Left ventricle myocardium inferior (tissue), 1 donor: ENCODE data around the gene SMARCC1. TPM values are rescaled to one million over a fixed set of nuclear protein-coding genes. Genes with fewer than 3 reads are reported as not detected.

ENCODE experiments used
- DNase-seq: peaks from one replicate; pipeline ENCODE4 v3.0.0-alpha.2; 2020
- H3K27ac ChIP-seq: fragments of 200-600 bp; replicated peaks from 2 replicates; pipeline ENCODE4 v1.8.0; 2021
- H3K27me3 ChIP-seq: fragments of 200-600 bp; 2 replicates; pipeline ENCODE4 v1.8.0; 2021; ENCODE audit warnings: low read depth
- H3K36me3 ChIP-seq: fragments of 200-600 bp; 2 replicates; pipeline ENCODE4 v1.8.0; 2021
- H3K4me1 ChIP-seq: fragments of 200-600 bp; 2 replicates; pipeline ENCODE4 v1.8.0; 2021
- H3K4me3 ChIP-seq: fragments of 200-600 bp; 2 replicates; pipeline ENCODE4 v1.8.0; 2021; ENCODE audit warnings: mild to moderate bottlenecking, moderate library complexity
- H3K9me3 ChIP-seq: fragments of 200-600 bp; replicated peaks from 2 replicates; pipeline ENCODE4 v1.8.0; 2021
- intact Hi-C: fragments of 100-400 bp; cut with micrococcal nuclease; formaldehyde crosslinking; loops from one replicate; pipeline ENCODE4 v1.11.0; 2022
- total RNA-seq: library from RNA; stranded (reverse); fragmentation: NEBNext Ultra II Directional; extraction: Animal tissue kit (Norgen Biotek cat#: 25700); gene quantifications from one replicate; pipeline ENCODE4 v1.2.1, GENCODE V29; 2021
- TF ChIP-seq, protein P1 (sequence below): fragments of 200-600 bp; IDR thresholded peaks from 2 replicates; pipeline ENCODE4 v1.8.0; 2021; ENCODE audit warnings: antibody characterized with exemption, mild to moderate bottlenecking, borderline replicate concordance
- donor health status: DM: no; HTN: yes; CAD: no; lungs with severe emphysema.

SMARCC1 gene
- total RNA-seq, 1 donor from 2014 or later: 22.9 TPM

GRCh38 chr3:47813551-47814177, 32.0 kb upstream of the SMARCC1 start:
- DNase-seq: no peak
- Histone ChIP-seq H3K9me3 (no peaks in the 10 kb centered on the region), H3K4me1 (no peaks in the 10 kb centered on the region), H3K27me3 (no peaks in the 10 kb centered on the region), H3K27ac (no peak overlapping the region), H3K36me3 (peaks cover 91% of the 10 kb centered on the region), H3K4me3 (no peak overlapping the region)
- TF ChIP-seq, protein P1, sequence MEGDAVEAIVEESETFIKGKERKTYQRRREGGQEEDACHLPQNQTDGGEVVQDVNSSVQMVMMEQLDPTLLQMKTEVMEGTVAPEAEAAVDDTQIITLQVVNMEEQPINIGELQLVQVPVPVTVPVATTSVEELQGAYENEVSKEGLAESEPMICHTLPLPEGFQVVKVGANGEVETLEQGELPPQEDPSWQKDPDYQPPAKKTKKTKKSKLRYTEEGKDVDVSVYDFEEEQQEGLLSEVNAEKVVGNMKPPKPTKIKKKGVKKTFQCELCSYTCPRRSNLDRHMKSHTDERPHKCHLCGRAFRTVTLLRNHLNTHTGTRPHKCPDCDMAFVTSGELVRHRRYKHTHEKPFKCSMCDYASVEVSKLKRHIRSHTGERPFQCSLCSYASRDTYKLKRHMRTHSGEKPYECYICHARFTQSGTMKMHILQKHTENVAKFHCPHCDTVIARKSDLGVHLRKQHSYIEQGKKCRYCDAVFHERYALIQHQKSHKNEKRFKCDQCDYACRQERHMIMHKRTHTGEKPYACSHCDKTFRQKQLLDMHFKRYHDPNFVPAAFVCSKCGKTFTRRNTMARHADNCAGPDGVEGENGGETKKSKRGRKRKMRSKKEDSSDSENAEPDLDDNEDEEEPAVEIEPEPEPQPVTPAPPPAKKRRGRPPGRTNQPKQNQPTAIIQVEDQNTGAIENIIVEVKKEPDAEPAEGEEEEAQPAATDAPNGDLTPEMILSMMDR: no peak
- intact Hi-C loops: no loop called here

GRCh38 chr3:47804577-47804976, 22.9 kb upstream of the SMARCC1 start:
- DNase-seq: no peak
- H3K9me3 ChIP-seq: no peaks in the 10 kb centered on the region
- H3K27ac ChIP-seq: no peak overlapping the region
- H3K4me3 ChIP-seq: no peak overlapping the region
- H3K27me3 ChIP-seq: no peaks in the 10 kb centered on the region
- peaks cover 33% of the 10 kb centered on the region for H3K4me1 ChIP-seq
- H3K36me3 ChIP-seq: peaks cover 38% of the 10 kb centered on the region
- TF ChIP-seq, protein P1: no peak
- intact Hi-C loops: no loop called here

- peak overlapping the region; percentile 91 for H3K4me3 ChIP-seq
- no peak for DNase-seq
- TF ChIP-seq, protein P1: no peak
- peak overlapping the region; percentile 99 for H3K27ac ChIP-seq
- H3K27me3 ChIP-seq: no peaks in the 10 kb centered on the region
- intact Hi-C loops: no loop called here
- peaks cover 29% of the 10 kb centered on the region for H3K36me3 ChIP-seq
- peaks cover 33% of the 10 kb centered on the region for H3K4me1 ChIP-seq
- no peaks in the 10 kb centered on the region for H3K9me3 ChIP-seq
Measured at GRCh38 chr3:47803480-47804025, 21.9 kb upstream of the SMARCC1 start.

- intact Hi-C loops: no loop called here
- Histone ChIP-seq H3K36me3 (peaks cover 23% of the 10 kb centered on the region), H3K4me1 (peaks cover 33% of the 10 kb centered on the region), H3K27me3 (no peaks in the 10 kb centered on the region), H3K9me3 (no peaks in the 10 kb centered on the region), H3K27ac (peak within 1 kb of the TSS; percentile 99), H3K4me3 (peak within 1 kb of the TSS; percentile 91)
- DNase-seq: peak; percentile 91
- TF ChIP-seq, protein P1: no peak
Measured at GRCh38 chr3:47802734-47803479, 21.2 kb upstream of the SMARCC1 start, which contains the start of gene DHX30. DHX30 (plus strand) TSS chr3:47803138; CDS start chr3:47810684, 7,546 bp downstream.

DNA sequence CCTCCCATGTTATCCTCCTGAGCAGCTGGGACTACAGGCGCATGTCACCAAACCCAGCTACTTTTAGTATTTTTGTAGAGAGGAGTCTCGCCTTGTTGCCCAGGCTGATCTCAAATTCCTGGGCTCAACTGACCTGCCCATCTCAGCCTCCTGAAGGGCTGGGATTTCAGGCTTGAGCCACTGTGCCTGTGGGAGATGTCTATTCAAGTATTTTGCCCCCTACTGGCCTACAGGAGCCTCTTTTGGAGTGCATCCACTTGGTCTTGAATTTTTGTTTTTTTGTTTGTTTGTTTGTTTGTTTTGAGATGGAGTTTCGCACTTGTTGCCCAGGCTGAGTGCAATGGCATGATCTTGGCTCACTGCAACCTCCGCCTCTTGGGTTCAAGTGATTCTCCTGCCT, 18.0 kb upstream of the SMARCC1 start:
- Histone ChIP-seq H3K9me3 (no peaks in the 10 kb centered on the region), H3K27me3 (no peaks in the 10 kb centered on the region), H3K27ac (no peak overlapping the region), H3K4me3 (no peak overlapping the region), H3K4me1 (peaks cover 33% of the 10 kb centered on the region), H3K36me3 (no peaks in the 10 kb centered on the region)
- no peak for DNase-seq
- TF ChIP-seq, protein P1: peak; percentile 25
- intact Hi-C loops: no loop called here
